ENCODE results near the gene PAK6. TPM values are rescaled to one million over a fixed set of nuclear protein-coding genes. Genes with fewer than 3 reads are reported as not detected.
A peak's percentile ranks its signal among the peaks of the same experiment; 100 is the strongest.

PAK6 gene
- total RNA-seq, 1 donor: not detected

DNA sequence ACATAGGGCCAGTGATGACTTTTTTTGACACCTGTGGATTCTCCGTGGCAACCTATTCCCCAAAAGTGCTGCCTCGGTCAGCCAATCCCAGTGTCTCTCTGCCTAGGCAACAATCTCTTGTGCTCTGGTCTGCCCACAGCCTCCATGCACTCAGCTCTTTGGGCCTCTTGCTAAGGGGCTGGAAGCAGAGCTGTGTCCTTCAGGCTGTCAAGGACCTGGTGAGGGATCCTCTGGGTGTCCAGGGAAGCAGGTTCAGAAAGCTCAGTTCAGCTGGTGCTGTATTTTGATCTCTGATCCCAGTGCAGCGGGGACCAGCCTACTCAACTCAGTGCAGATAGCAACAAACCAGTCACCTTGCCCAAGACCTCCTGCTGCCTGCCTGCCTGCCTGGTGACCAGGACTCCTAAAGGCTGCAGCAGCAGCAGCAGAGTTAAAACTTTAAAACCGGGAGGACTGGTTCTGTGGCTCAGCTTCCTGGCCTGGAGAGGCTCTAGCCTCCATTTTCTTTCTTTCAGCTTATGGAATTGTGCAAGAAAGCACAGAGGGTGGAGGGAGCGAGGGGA, 6.2 kb downstream of the PAK6 start:
- Histone ChIP-seq H3K27me3 (ENCODE audit: insufficient read depth, low read length) (peaks cover 11% of the 10 kb centered on the region), H3K4me2 (ENCODE audit: insufficient read depth, low read length) (no peak overlapping the region), H3K9me3 (ENCODE audit: low read depth, low read length) (no peaks in the 10 kb centered on the region), H3K79me2 (ENCODE audit: insufficient read depth, low read length) (no peaks in the 10 kb centered on the region), H3K36me3 (ENCODE audit: insufficient read depth, low read length) (no peaks in the 10 kb centered on the region), H3K4me3 (ENCODE audit: insufficient read depth, low read length) (no peak overlapping the region), H4K20me1 (ENCODE audit: insufficient read depth, low read length) (no peaks in the 10 kb centered on the region), H3K4me1 (ENCODE audit: insufficient read depth, low read length) (peaks cover 4% of the 10 kb centered on the region), H2AFZ (ENCODE audit: low read length) (no peak overlapping the region), H3K27ac (ENCODE audit: low read depth, low read length) (no peak overlapping the region)
- DNase-seq (ENCODE audit: insufficient read length, low spot score, missing footprints): peak; percentile 69
- TF ChIP-seq, protein P1, sequence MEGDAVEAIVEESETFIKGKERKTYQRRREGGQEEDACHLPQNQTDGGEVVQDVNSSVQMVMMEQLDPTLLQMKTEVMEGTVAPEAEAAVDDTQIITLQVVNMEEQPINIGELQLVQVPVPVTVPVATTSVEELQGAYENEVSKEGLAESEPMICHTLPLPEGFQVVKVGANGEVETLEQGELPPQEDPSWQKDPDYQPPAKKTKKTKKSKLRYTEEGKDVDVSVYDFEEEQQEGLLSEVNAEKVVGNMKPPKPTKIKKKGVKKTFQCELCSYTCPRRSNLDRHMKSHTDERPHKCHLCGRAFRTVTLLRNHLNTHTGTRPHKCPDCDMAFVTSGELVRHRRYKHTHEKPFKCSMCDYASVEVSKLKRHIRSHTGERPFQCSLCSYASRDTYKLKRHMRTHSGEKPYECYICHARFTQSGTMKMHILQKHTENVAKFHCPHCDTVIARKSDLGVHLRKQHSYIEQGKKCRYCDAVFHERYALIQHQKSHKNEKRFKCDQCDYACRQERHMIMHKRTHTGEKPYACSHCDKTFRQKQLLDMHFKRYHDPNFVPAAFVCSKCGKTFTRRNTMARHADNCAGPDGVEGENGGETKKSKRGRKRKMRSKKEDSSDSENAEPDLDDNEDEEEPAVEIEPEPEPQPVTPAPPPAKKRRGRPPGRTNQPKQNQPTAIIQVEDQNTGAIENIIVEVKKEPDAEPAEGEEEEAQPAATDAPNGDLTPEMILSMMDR (IDR thresholded peaks at IDR 0.05; ENCODE audit: extremely low read depth, low read depth, low read length): no peak

DNA sequence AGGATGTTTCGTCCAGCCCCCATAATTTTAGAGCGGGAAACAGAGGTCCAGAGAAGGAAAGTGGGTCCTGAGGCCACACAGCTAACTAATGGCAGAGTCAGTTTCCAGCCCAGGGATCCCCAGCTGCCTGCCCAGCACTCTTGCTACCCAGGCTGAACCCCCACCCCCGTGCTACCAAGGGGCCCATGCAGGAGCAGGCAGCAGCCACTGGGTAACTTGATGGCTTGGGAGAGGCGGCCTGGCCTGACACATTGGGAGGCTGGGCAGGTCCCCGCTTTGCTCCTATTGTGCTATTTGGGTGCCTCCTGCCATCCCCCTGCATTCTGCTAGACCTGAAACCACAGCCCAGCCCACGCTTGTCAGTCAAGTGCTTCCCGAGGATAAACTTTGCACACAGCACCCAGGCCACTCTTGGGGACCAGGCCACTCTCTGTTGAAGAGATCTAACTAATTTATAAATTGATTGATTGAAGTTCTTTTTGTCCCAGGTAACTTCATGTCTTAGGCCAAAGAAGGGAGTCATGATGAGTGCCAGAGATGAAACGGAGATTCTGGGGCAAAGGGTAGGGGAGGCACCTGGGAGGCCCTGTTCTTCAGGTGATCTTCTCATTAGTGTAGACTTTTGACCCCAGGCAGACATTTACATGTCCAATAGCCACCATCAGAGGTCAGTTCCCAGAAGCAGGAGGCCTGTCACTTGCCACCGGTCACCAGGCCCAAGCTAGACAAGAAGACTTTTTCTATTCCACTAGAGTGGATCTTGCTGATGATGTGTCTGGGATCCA, 7.0 kb downstream of the PAK6 start:
- Histone ChIP-seq H2AFZ (ENCODE audit: low read length) (no peak overlapping the region), H4K20me1 (ENCODE audit: insufficient read depth, low read length) (no peaks in the 10 kb centered on the region), H3K4me1 (ENCODE audit: insufficient read depth, low read length) (peaks cover 4% of the 10 kb centered on the region), H3K27ac (ENCODE audit: low read depth, low read length) (no peak overlapping the region), H3K4me3 (ENCODE audit: insufficient read depth, low read length) (no peak overlapping the region), H3K27me3 (ENCODE audit: insufficient read depth, low read length) (peaks cover 11% of the 10 kb centered on the region), H3K79me2 (ENCODE audit: insufficient read depth, low read length) (no peaks in the 10 kb centered on the region), H3K4me2 (ENCODE audit: insufficient read depth, low read length) (no peak overlapping the region), H3K36me3 (ENCODE audit: insufficient read depth, low read length) (no peaks in the 10 kb centered on the region), H3K9me3 (ENCODE audit: low read depth, low read length) (no peaks in the 10 kb centered on the region)
- DNase-seq (ENCODE audit: insufficient read length, low spot score, missing footprints): peak; percentile 53
- TF ChIP-seq, protein P1 (IDR thresholded peaks at IDR 0.05; ENCODE audit: extremely low read depth, low read depth, low read length): no peak

DNA sequence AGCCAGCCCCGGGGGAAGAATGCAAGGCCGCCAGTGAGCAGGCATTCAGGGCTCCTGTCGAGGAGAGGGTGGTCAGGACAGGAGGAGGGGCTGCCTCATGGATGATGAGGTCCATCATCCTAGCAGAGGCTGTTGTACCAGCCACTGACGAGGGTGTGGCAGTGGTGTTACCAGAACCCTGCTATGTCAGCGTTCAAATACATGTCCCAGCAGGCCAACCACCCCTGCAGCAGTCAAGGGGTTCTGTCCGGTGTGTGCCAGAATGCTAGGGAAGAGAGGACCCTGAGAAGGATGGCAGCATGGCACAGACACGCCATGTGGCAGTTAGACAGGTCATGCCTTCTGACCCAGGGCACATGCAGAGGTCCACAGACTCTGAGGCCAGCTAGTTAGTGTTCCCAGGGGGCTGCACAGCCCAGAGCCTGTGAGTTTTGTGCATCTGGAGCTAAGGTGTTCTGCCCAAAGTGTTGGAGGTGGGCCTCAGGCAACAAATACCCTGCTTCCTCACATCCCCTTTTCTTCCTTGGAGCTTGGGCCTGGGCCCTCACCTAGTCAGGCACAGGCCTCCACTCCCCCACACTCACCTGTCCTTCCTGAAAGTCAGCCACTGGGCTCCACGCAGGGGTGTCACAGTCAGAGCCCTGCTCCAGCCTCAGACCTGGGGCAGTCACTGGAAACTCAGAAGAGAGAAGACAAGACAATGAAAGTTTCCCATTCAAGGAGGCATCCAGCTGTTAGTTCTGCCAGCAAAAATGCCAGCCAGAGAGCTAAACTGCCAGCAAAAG, 7.8 kb downstream of the PAK6 start:
- Histone ChIP-seq H2AFZ (ENCODE audit: low read length) (no peak overlapping the region), H3K4me2 (ENCODE audit: insufficient read depth, low read length) (no peak overlapping the region), H4K20me1 (ENCODE audit: insufficient read depth, low read length) (no peaks in the 10 kb centered on the region), H3K36me3 (ENCODE audit: insufficient read depth, low read length) (no peaks in the 10 kb centered on the region), H3K79me2 (ENCODE audit: insufficient read depth, low read length) (no peaks in the 10 kb centered on the region), H3K27ac (ENCODE audit: low read depth, low read length) (no peak overlapping the region), H3K4me1 (ENCODE audit: insufficient read depth, low read length) (peaks cover 4% of the 10 kb centered on the region), H3K4me3 (ENCODE audit: insufficient read depth, low read length) (no peak overlapping the region), H3K9me3 (ENCODE audit: low read depth, low read length) (no peaks in the 10 kb centered on the region), H3K27me3 (ENCODE audit: insufficient read depth, low read length) (peaks cover 18% of the 10 kb centered on the region)
- peak; percentile 69 for DNase-seq (ENCODE audit: insufficient read length, low spot score, missing footprints)
- TF ChIP-seq, protein P1 (IDR thresholded peaks at IDR 0.05; ENCODE audit: extremely low read depth, low read depth, low read length): no peak

Data from osteoblast (primary cell).